Measurements from ENCODE around the gene CYB5B.

Gene CYB5B

DNA sequence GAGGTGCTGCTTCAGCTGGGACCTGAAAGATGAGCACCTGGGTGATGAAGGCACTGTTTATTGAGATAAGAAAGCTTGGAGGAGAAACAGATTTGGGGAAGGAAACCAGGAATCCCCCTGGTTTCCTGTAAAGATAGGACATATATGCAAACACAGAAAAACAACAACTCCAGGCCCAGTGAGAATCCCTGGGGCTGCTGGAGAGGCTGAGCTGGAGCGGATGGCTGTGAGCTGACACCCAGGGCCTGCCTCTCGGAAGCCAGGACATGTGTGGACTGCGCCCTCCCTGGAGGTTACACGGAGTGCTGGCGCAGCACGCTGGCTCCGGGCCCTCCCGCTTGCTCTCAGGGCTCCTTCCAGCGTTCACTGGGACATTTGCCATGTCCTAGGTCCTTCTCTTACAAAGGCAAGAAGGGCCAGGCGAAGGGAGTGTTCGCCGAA, 57.5 kb downstream of the CYB5B start:
- Mint-ChIP-seq H3K27me3 (no peaks in the 10 kb centered on the region), H3K4me3 (no peak overlapping the region), H3K9me3 (ENCODE audit: low read depth) (no peaks in the 10 kb centered on the region), H3K27ac (no peak overlapping the region), H3K36me3 (peaks cover 4% of the 10 kb centered on the region), H3K4me1 (ENCODE audit: low read depth) (peaks cover 1% of the 10 kb centered on the region)

DNA sequence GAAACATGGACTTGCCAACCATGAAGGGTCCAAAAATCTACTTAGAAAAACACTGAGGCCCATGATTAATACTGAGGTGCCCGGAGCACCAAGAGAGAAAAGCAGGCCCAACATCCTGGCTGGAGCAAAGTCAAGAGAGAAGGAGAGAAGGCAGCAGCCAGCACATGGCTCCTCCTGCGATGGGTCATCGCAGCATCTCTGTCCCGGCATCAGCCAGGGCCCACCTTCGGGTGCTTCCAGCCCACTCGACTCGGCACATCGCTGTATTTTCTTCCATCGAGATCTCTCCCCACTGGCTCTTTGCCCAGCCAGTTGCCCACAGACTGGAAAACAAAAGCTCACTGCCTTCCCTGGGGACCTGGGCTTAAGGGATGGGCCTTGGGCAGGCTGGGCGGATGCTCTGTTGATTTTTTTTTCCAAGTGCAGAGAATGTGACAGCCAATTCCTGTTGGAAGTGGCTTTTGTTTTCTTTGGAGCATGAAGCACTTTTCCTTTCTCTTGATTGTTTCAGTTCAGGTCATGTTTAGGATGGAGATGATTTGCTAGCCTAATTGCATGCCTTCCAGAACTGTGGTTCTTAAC, 58.1 kb downstream of the CYB5B start:
- Mint-ChIP-seq H3K27me3 (no peaks in the 10 kb centered on the region), H3K27ac (no peak overlapping the region), H3K36me3 (peaks cover 4% of the 10 kb centered on the region)

DNA sequence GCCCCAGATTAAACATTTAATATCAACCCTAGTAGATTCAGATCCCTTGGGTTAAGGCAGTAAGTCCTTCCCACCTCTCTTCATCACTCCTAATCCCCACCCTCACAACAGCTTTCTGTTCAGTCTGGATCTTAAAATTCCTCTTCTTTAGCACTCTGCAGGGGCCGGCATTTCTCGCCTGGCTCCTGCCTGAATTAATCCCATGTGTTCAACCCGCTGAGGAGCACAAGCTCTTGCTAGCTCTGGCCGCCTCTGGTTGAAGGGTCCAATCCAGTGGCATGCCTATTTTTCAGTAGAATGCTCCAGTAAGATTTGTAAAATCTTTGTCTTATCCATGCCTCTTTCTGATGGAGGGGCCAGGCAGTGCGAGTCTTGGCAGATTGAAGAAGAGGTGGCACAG, 59.2 kb downstream of the CYB5B start:
- Mint-ChIP-seq H3K4me1 (ENCODE audit: low read depth) (no peaks in the 10 kb centered on the region), H3K9me3 (ENCODE audit: low read depth) (no peaks in the 10 kb centered on the region), H3K4me3 (no peak overlapping the region), H3K36me3 (peaks cover 4% of the 10 kb centered on the region), H3K27me3 (no peaks in the 10 kb centered on the region), H3K27ac (no peak overlapping the region)

More for the DNA sequence above, 58.1 kb downstream of the CYB5B start:
- Mint-ChIP-seq H3K9me3 (ENCODE audit: low read depth) (no peaks in the 10 kb centered on the region), H3K4me3 (no peak overlapping the region), H3K4me1 (ENCODE audit: low read depth) (no peaks in the 10 kb centered on the region)

DNA sequence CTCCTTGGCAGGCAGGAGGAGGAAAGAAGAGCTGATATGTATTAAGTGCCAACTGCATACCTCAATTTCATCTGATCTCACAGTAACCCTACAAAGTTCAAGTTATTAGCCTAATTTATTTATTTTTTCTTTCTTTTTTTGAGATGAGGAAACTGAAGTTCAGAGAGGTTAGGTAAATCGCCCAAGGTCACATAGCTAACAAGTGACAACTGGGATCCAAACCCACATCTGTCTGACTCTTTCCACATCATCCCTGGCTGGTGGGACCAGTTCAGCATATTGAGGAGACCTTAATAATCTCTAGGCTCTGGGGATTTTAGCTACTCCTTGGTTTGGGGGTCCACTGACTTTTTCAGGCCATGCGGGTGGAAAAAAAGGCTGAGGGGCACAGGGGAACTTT, 60.9 kb downstream of the CYB5B start:
- Mint-ChIP-seq H3K27ac (no peak overlapping the region), H3K9me3 (ENCODE audit: low read depth) (no peaks in the 10 kb centered on the region), H3K4me1 (ENCODE audit: low read depth) (no peaks in the 10 kb centered on the region), H3K36me3 (peaks cover 2% of the 10 kb centered on the region), H3K27me3 (no peaks in the 10 kb centered on the region), H3K4me3 (no peak overlapping the region)

DNA sequence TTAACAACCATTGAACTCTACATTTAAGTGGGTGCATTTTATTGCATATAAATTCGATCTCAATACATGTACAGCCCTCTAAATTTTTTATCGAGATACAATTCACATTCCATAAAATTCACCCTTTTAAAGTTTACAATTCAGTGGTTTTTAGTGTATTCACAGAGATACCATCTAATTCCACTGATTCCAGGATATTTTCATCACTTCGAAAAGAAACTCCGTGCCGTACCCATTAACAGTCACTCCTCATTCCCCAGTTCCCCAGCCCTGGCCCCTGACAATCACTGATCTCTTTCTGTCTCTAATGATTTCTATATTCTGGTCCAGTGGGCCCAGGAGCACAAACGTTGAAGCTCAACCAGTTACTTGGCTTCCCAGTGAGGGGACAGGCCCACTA, 61.4 kb downstream of the CYB5B start:
- Mint-ChIP-seq H3K9me3 (ENCODE audit: low read depth) (no peaks in the 10 kb centered on the region), H3K36me3 (peaks cover under 1% of the 10 kb centered on the region), H3K27me3 (no peaks in the 10 kb centered on the region), H3K4me1 (ENCODE audit: low read depth) (no peaks in the 10 kb centered on the region), H3K4me3 (no peak overlapping the region), H3K27ac (no peak overlapping the region)

DNA sequence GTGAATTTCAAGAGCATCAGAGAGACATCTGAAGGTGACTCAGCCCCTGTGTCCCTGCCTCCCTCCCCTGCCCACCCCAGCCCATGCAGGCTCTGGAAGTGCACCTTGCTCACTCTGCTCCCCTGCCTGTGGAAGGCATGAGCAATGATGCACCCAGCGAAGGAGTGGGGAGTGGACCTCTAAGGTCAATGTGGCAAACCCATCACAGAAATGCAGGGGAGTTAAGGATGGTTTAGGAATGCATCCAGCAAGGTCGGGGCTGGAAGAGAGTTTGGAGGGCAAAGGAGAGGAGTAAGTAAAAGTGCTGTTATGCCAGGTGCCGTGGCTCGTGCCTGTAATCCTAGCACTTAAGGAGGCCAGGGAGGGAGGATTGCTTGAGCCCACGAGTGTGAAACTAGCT, 61.9 kb downstream of the CYB5B start:
- Mint-ChIP-seq H3K4me3 (no peak overlapping the region), H3K27me3 (no peaks in the 10 kb centered on the region), H3K27ac (no peak overlapping the region)

DNA sequence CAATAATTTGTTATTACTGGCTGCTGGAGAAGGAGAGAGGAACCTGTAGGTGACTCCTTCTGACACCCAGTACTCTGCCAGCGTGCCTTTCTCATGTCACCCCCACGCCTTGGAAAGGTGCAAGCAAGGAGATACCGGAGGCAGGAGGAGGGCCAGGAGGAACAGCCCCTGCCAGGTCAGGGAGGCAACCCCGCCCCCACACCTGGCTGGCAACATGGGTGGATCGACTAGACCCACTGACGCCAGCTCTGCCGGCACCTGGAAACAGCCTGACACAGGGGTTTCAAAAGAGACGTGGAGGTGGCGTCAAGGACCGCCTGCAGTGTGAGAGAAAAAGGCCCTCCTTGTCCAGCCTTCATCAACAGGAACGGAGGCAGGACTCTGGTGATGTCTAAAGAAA, 62.3 kb downstream of the CYB5B start:
- Mint-ChIP-seq H3K4me3 (no peak overlapping the region), H3K9me3 (ENCODE audit: low read depth) (no peaks in the 10 kb centered on the region), H3K27me3 (no peaks in the 10 kb centered on the region), H3K27ac (no peak overlapping the region), H3K4me1 (ENCODE audit: low read depth) (no peaks in the 10 kb centered on the region), H3K36me3 (no peaks in the 10 kb centered on the region)

More for the DNA sequence above, 61.9 kb downstream of the CYB5B start:
- Mint-ChIP-seq H3K4me1 (ENCODE audit: low read depth) (no peaks in the 10 kb centered on the region), H3K36me3 (no peaks in the 10 kb centered on the region), H3K9me3 (ENCODE audit: low read depth) (no peaks in the 10 kb centered on the region)

DNA sequence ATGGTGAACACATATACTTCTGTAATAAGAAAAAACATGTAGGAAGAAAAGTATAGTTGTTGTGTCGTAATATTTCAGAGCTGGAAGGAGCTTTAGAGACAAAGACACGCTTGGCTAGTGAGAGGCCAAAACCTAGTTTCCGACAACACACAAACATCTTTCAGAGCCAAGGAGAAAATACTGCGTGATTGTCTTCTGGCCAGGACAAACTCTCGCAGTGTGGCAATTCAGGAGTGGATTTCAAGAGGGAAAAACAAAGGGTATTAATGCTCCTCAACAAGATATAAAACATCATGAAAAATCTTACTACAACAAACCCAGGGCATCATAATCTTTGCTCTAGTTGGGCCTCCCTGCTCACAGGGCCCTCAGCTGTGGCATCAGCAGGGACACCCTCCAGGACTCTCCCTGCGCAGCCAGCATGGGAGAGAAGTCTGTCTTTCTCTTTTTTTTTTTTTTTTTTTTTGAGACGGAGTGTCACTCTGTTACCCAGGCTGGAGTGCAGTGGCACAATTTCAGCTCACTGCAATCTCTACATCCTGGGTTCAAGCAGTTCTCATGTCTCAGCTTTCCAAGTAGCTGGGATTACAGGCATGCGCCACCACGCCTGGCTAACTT, 66.4 kb downstream of the CYB5B start:
- no peak overlapping the region for H3K27ac Mint-ChIP-seq
- no peak overlapping the region for H3K4me3 Mint-ChIP-seq
- H3K36me3 Mint-ChIP-seq: no peaks in the 10 kb centered on the region
- H3K4me1 Mint-ChIP-seq (ENCODE audit: low read depth): no peaks in the 10 kb centered on the region
- no peaks in the 10 kb centered on the region for H3K27me3 Mint-ChIP-seq
- no peaks in the 10 kb centered on the region for H3K9me3 Mint-ChIP-seq (ENCODE audit: low read depth)

DNA sequence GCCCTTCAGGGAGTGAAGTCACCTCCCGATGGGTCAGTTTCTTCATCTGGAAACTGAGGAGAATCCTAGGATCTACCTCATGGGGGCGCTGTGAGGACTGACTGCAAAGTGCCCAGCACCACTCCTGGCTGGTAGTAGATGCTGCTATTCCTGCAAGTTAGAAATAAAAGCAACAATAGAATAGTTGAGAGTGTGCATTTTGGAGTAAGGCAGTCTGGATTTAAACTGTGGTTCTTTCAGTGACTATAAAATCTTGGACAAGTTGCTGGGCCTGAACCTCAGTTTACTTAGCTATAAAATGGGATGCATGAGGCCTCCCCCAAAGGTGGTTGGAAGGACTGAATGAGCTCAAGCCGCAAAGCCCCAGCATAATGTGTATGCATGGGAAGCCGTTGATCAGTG, 70.6 kb downstream of the CYB5B start:
- no peaks in the 10 kb centered on the region for H3K27me3 Mint-ChIP-seq
- no peak overlapping the region for H3K27ac Mint-ChIP-seq
- no peaks in the 10 kb centered on the region for H3K36me3 Mint-ChIP-seq
- H3K4me3 Mint-ChIP-seq: no peak overlapping the region
- no peaks in the 10 kb centered on the region for H3K4me1 Mint-ChIP-seq (ENCODE audit: low read depth)
- H3K9me3 Mint-ChIP-seq (ENCODE audit: low read depth): no peaks in the 10 kb centered on the region

DNA sequence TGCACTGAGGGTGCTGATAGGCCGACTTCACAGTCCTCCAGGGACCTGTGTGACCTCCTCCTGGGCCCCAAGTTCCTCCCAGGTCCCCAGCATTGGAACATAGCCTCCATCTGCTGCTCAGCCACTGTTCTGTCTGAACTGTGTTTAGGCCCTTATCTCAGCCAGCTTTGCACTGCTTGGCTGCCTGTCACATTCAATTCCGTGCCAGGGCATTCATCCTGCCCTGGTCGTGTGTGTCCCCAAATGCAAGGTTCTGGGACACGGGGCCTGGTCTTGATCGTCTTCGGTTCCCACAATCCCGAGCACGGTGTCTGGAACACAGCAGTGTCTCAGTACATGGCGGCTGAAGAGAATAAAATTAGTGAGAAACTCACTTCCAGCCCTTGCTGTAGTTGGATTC, 71.4 kb downstream of the CYB5B start:
- H3K9me3 Mint-ChIP-seq (ENCODE audit: low read depth): no peaks in the 10 kb centered on the region
- H3K27ac Mint-ChIP-seq: no peak overlapping the region
- no peaks in the 10 kb centered on the region for H3K27me3 Mint-ChIP-seq
- H3K36me3 Mint-ChIP-seq: no peaks in the 10 kb centered on the region
- H3K4me1 Mint-ChIP-seq (ENCODE audit: low read depth): no peaks in the 10 kb centered on the region
- no peak overlapping the region for H3K4me3 Mint-ChIP-seq

DNA sequence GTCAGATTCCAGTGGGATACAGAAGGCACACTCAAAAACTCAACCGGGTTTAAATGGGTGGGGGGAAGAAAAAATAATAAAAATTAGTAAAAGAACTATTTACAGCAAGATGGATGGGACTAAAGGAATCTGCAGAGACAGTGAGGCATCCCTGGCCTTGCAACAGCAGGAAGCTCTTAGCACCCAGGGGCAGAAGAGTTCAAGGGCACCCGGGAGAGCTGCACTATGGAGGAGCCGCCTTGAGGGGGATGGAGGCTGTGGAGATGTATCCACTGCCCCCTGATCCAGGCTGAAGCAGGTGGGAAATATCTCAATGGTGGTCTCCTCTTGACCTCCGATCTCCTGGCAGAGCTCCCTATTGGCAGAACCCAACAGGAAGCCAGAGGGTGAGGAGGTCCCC, 72.0 kb downstream of the CYB5B start:
- Mint-ChIP-seq H3K27me3 (no peaks in the 10 kb centered on the region), H3K4me3 (no peak overlapping the region), H3K36me3 (no peaks in the 10 kb centered on the region), H3K9me3 (ENCODE audit: low read depth) (no peaks in the 10 kb centered on the region), H3K4me1 (ENCODE audit: low read depth) (no peaks in the 10 kb centered on the region), H3K27ac (no peak overlapping the region)

DNA sequence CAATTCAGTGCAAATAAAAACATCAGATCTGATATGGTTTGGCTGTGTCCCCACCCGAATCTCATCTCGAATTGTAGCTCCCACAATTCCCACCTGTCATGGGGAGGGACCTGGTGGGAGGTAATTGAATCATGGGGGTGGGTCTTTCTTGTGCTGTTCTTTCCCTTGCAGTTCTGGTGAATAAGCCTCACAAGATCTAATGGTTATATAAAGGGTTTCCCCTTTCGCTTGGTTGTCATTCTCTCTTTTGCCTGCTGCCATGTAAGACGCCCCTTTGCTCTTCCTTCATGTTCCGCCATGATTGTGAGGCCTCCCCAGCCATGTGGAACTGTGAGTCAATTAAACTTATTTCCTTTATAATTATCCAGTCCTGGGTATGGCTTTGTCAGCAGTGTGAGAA, 72.5 kb downstream of the CYB5B start:
- Mint-ChIP-seq H3K9me3 (ENCODE audit: low read depth) (no peaks in the 10 kb centered on the region), H3K4me1 (ENCODE audit: low read depth) (peaks cover 2% of the 10 kb centered on the region), H3K4me3 (no peak overlapping the region), H3K27ac (no peak overlapping the region), H3K36me3 (no peaks in the 10 kb centered on the region), H3K27me3 (no peaks in the 10 kb centered on the region)

DNA sequence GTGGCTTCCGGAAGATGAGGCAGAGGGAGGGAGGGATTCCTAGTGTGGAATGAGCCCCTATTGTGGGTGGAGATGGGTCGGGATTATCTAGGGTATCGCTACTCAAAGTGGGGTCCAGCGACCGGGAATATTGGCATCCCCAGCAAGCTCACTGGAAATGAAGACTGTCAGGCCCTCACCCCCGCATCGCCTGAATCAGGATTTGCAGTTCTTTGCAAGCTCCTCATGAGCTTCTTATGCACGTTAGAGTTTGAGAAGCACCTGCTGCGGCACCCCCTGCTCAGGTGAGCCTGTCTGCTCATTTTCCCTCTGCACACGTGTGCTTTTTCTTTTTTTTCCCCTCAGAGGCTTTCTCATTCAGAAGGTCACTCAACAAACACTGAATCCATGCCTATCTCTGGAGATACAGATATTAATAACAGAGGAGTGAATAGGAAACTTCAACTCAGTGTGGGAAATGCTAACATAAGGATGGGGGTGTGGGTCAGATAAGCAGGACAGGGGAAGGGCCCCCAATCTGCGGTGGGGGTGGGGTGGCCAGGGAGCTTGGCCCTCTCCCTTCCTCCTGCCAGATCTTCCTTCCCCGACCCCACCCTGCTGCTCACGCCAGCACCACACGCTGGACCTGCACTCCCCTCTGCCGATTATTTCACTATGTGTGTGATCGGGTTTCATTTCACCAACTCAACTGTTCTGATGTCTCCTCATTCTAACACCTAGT, 73.6 kb downstream of the CYB5B start:
- Mint-ChIP-seq H3K4me1 (ENCODE audit: low read depth) (peaks cover 7% of the 10 kb centered on the region), H3K4me3 (no peak overlapping the region), H3K27ac (no peak overlapping the region), H3K27me3 (peaks cover 2% of the 10 kb centered on the region), H3K9me3 (ENCODE audit: low read depth) (no peaks in the 10 kb centered on the region), H3K36me3 (no peaks in the 10 kb centered on the region)

DNA sequence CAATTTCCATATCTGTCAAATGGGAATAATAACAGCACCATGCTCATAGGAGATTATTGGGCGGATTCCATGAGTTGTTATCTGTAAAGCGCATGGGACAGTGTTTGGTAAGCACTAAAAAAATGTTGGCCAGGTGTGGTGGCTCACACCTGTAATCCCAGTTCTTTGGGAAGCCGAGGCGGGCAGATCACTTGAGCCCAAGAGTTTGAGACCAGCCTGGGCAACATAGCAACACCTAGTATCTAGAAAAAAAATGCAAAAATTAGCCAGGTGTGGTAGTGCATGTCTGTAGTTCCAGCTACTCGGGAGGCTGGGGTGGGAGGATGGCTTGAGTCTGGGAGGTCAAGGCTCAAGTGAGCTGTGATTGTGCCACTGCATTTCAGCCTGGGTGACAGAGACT, 74.5 kb downstream of the CYB5B start:
- Mint-ChIP-seq H3K36me3 (no peaks in the 10 kb centered on the region), H3K9me3 (ENCODE audit: low read depth) (no peaks in the 10 kb centered on the region), H3K4me1 (ENCODE audit: low read depth) (peaks cover 7% of the 10 kb centered on the region), H3K27me3 (peaks cover 2% of the 10 kb centered on the region), H3K27ac (no peak overlapping the region), H3K4me3 (no peak overlapping the region)

DNA sequence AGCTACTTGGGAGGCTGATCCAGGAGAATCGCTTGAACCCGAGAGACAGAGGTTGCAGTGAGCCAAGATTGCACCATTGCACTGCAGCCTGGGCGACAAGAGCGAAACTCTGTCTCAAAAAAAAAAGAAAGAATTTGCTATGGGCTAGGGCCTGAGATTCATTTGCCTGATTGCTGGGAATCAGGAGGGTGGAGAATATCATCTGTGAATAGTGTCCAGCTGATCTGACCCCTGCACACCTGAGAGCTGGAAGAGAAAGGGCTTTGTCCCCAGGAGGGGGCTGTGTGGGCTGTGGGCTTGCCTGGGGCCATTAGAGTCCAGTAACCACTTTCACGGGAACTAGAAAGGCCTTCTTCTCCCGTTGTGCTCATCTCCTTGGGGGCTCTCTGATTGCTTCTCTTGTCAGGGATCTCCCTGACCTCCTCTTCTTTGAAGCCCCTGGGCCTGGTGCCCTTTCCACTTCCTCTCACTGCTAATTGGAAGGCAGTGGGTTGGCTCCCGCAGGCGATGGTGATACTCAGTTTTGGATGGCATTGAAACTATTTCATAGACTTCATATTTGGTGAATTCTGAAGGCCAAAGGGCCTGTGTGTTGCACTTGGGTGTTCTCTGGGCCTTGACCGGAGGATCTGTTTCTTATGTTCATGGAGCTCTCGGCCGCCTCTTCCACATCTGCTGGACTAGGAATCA, 75.3 kb downstream of the CYB5B start:
- H3K36me3 Mint-ChIP-seq: no peaks in the 10 kb centered on the region
- no peak overlapping the region for H3K27ac Mint-ChIP-seq
- peaks cover 2% of the 10 kb centered on the region for H3K27me3 Mint-ChIP-seq
- no peaks in the 10 kb centered on the region for H3K9me3 Mint-ChIP-seq (ENCODE audit: low read depth)
- peaks cover 7% of the 10 kb centered on the region for H3K4me1 Mint-ChIP-seq (ENCODE audit: low read depth)
- no peak overlapping the region for H3K4me3 Mint-ChIP-seq
